ENCODE data around the gene CFAP58.

Gene CFAP58

GRCh38 chr10:104309980-104310978, 43.4 kb upstream of the CFAP58 start:
- ChIA-PET POLR2A (no interaction called here), CTCF (interaction anchor here (1.3 to 8.3 kb wide), 5 partner anchors 17 to 38 kb away, joined by 4 to 215 read pairs (median 61); partner anchors contain the start of gene ITPRIP)
- TF ChIP-seq, protein P1, sequence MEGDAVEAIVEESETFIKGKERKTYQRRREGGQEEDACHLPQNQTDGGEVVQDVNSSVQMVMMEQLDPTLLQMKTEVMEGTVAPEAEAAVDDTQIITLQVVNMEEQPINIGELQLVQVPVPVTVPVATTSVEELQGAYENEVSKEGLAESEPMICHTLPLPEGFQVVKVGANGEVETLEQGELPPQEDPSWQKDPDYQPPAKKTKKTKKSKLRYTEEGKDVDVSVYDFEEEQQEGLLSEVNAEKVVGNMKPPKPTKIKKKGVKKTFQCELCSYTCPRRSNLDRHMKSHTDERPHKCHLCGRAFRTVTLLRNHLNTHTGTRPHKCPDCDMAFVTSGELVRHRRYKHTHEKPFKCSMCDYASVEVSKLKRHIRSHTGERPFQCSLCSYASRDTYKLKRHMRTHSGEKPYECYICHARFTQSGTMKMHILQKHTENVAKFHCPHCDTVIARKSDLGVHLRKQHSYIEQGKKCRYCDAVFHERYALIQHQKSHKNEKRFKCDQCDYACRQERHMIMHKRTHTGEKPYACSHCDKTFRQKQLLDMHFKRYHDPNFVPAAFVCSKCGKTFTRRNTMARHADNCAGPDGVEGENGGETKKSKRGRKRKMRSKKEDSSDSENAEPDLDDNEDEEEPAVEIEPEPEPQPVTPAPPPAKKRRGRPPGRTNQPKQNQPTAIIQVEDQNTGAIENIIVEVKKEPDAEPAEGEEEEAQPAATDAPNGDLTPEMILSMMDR (IDR thresholded peaks at IDR 0.05; ENCODE audit: control extremely low read depth, extremely low read depth, low read depth, missing control alignments): no peak
- no peak for DNase-seq (ENCODE audit: extremely low spot score)

DNA sequence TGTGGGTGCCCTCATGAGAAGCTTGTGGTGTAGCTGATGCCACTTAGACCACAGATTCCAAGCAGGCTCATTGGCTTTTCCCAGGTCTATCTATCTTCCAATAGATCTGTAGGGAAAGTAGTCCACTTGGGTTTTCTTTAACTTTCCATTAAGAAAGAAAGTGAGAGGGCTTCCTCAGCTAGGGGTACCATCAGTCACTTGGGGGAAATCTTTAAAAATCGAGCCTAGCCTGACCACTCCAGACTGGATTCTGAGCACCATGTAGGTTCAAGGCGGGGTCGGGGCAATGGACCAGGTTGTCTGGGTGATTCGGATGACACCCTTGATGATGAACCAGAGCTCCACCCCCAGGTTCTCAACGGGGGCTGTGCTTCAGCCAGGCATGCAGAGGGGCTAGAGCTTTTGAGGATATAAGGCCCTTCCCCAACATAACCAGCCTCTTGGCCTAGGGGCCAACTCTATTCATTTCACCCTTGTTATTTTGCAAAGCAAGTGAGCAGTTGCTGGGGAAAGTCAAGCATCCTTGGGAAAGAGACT, 42.4 kb upstream of the CFAP58 start:
- CTCF ChIA-PET: interaction anchor here (0.8 to 4.4 kb wide), 6 partner anchors 8 to 43 kb away, joined by 3 to 57 read pairs (median 4); partner anchors contain the start of gene CFAP58
- POLR2A ChIA-PET: no interaction called here
- no peak for DNase-seq (ENCODE audit: extremely low spot score)
- TF ChIP-seq, protein P1 (IDR thresholded peaks at IDR 0.05; ENCODE audit: control extremely low read depth, extremely low read depth, low read depth, missing control alignments): no peak

DNA sequence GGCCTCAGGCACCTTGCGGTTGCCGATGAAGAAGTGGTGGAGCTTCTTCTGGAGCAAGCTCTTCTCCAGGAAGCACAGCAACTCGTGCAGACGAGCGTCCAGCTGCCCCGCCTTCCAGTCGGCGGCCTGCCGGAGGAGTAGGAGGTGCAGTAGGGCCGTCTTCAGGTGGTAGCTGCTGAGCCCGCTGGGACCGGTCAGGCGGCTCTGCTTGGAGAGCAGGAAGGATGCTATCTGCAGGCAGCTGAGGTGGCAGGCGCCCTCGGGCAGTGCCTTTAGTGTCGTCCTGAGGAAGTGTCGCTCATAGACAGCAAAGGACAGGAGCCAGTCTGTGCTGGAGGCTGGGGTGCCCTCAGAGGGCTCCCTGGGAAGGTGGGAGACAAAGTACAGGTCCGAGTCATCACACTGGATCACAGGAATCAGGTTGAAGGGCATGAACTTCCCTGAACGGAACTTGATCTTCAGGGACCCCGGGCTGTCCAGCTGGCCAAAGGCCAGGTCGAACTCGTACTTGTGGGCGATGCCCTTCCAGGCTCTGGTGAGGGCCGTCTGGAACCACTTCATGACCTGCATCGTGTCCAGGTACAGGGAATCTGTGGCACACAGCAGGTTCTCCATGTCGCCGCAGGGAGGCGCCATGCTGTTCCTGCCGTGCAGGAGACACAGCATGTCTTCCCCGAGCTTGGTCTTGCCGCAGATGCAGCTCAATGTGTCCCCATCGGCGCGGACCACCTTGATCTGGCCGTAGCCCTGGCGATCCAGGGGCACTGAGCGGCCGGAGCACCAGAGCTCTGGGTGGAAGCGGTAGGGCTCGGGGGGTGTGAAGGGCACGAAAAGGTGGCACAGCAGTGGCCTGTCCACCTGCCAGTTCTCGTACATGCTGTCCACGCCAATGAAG, 38.8 kb upstream of the CFAP58 start:
- CTCF ChIA-PET: interaction anchor here (1.0 to 5.6 kb wide), 6 partner anchors 9 to 39 kb away, joined by 3 to 57 read pairs (median 10); partner anchors contain the start of genes CFAP58 and ITPRIP
- TF ChIP-seq, protein P1 (IDR thresholded peaks at IDR 0.05; ENCODE audit: control extremely low read depth, extremely low read depth, low read depth, missing control alignments): no peak
- POLR2A ChIA-PET: no interaction called here
- DNase-seq (ENCODE audit: extremely low spot score): no peak

DNA sequence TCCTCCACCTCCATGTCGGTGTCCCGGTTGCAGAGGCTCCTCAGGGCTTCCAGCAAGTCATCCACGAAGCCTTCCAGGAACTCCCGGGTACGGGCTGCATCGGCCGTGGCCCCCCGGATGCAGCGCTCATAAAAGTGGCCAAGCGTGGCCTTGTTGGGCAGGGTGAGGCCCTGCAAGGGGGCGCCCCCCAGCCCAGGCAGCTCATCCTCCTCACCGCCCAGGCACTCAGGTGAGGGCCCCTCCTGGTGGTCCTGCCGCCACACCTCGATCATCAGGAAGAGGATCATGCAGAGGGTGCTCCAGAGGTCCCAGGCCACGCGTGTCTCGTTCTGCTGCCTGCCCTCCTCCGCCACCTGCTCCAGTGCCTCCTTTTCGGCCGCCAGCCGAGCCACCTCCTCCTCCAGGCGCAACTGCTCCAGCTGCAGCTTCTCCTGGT, 38.1 kb upstream of the CFAP58 start:
- ChIA-PET POLR2A (no interaction called here), CTCF (interaction anchor here (1.7 to 5.6 kb wide), 3 partner anchors 9 to 38 kb away, joined by 6 to 50 read pairs (median 13); partner anchors contain the start of gene CFAP58)
- TF ChIP-seq, protein P1 (IDR thresholded peaks at IDR 0.05; ENCODE audit: control extremely low read depth, extremely low read depth, low read depth, missing control alignments): no peak
- no peak for DNase-seq (ENCODE audit: extremely low spot score)

DNA sequence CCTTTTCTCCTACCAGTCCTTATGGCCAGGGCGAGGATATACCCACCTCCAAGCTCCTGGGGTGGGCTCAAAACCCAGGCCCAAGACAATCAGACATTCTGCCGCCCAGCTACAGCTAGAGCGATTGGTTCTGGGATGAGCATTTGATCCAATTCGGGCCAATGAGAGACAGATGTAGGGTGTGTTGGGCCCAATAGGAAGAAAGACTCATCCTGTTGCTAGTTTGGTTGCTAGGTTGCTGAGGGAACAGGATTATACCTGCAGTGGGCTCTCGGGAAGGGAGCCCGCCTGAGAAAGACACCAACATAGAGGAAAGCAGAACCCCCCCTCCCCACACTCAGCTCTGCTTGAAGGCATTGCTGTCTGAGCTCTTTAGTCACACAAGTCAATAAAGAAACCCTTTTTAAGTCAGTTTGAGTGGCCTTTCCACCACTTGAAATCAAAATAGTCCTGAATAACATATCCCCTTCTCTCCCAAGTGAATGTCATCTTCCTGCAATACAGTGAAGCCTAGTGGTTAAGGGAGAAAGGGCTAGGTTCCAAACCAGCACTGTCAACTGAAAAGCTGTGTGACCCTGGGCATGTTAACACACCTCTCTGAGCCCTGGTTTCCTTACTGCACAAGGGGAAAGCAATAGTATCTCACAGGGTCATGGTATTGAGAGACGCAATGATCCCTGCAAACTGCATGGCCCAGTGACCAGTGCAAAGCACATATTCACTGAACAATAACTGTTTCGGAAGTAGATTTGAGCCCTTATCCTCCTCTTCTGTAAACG, 37.1 kb upstream of the CFAP58 start:
- DNase-seq (ENCODE audit: extremely low spot score): no peak
- ChIA-PET CTCF (interaction anchor here (1.1 to 5.6 kb wide), 4 partner anchors 10 to 37 kb away, joined by 3 to 50 read pairs (median 10); partner anchors contain the start of gene CFAP58), POLR2A (no interaction called here)
- TF ChIP-seq, protein P1 (IDR thresholded peaks at IDR 0.05; ENCODE audit: control extremely low read depth, extremely low read depth, low read depth, missing control alignments): no peak

All from GM10248 (cell line).